Measurements from ENCODE around the gene CENPM.
A peak's percentile ranks its signal among the peaks of the same experiment; 100 is the strongest.

CENPM gene, protein sequence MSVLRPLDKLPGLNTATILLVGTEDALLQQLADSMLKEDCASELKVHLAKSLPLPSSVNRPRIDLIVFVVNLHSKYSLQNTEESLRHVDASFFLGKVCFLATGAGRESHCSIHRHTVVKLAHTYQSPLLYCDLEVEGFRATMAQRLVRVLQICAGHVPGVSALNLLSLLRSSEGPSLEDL

GRCh38 chr22:41946629-41947423 lies at the start of gene CENPM:
CENPM (minus strand) TSS chr22:41947152; CDS start chr22:41947076, 76 bp downstream.
- DNase-seq, result peak; percentile 87

DNA sequence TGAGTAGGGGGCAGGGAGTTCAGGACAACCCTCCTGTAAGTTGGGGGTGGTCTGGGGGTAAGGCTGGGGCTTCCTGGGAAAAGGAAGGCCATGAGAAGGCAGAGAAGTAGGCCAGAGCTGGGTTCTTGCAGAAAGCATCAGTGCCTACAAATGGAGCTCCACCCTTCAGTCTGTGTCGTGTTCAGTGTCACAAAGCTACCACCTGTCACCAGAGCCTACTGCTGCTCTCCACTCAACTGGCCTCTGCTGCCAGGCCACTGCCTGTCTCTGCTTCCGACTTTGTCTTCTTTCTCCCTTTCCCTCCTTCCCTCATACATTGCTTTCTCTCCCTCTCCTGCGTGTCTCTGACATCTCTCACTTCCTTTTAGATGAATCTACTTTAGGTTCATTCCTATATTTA lies 48.3 kb upstream of the CENPM start:
- DNase-seq, result no peak

DNA sequence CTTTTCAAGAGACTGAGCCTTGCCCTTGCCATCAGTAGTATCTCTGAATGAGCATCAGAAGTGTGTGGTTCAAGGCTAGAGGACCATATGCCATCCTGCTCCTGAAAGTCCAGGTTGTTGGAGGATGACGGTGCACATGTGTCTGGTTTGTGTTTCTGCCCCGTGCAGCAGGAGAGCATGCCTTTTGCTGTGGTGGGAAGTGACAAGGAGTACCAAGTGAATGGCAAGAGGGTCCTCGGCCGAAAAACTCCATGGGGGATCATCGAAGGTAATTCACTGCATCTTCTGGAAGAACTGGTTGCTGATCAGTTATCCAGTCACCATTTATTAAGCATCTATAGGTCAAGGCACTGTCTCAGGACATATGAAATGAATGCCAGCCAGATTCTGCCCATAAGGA lies 45.5 kb upstream of the CENPM start:
- DNase-seq, result no peak

DNA sequence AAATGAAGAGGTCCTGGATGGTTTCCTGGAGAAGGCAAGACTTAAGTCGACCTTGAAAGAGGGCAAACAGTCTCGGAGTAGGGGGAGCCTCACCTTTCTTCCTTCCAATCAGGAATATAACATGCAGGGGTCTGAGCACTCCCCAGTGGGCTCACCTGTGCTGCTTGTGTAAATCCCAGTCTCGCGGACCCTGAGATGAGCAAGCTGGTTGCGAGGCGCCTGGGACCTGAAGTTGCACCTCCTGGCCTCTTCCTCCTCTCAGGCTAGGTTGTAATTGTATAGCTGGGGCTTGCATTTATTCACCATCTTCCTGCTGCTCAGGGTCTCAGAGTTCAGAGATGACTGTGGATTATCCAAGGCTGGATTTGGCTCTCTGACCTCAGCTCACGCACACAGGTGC lies 44.2 kb upstream of the CENPM start:
- no peak for DNase-seq

- DNase-seq, result no peak
Measured at GRCh38 chr22:41989246-41989645, 42.3 kb upstream of the CENPM start.

DNA sequence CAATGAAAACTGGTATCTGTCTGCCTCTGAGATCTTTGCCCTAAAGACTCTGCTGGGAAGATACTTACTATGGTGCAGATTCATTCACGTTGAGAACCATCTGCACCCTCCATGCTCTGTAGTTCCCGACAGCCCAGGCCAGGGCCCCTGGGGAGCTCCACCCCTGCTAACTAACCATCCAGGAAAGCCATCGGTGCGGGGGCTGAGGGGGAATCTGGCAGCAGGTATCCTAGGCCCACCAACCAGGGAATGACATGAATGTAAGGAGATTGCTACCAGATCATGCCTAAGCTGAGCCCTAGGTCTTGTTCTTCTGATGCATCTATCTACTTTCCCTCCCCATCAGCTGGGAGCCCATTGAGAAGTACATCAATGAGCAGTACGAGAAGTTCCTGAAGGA lies 40.3 kb upstream of the CENPM start:
- no peak for DNase-seq

DNA sequence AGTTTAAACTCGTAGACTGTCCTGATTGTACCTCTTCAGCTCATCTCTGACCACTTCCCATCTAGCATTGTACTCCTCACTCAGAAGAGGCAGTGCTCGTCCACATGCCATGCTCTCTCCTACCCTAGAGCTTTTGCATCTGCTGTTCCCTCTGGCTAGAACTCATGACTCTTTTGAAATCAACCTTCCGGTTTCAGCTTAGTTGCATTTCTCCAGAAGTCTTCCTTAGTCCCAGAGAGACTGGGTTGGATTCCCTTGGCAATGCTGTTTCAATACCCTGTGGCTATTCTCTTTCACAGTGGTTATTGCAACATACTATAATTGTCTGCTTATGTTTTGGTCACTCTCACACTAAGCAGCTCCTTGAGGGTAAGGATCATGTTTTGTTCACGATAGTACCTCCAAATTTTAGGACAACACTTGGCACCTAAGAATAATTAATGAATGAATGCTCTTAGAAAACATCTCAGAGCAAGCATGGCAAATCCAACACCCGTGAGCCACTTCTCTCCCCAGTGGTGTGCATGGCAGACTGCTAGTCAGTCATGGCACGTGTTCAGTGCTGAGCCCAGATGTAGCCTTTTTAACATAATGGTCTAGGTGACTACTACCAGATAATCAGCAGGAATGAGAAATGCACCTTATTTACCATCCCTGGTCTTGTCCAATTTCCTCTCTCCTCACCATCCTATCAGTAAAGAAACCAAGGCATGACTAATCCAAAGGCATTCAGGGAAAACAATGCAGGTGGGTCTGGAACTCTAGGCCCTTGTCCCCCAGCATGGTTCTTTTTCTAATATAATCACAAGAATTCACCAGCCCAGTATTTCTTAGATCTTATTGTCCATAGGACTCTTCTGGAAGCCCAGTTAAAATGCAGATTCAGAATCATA lies 36.8 kb upstream of the CENPM start:
- DNase-seq, result no peak

DNA sequence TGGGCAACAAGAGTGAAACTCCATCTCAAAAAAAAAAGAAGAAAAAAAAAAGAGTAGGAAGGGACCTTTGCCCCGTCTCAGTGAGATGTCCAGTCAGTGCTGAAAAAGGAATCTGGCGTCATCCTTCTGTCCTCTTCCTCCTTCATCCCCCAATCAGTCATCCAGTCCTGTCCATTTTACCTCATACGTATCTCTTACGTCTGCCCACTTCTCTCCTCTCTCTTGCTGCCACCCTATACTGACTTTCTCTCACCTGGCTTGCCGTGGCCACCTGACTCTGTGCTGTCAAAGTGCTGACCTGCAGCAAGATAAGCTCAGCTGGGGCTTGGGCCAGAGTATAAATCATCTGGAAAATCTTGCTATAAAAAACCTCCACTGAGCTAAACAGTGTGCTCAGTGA lies 35.9 kb upstream of the CENPM start:
- DNase-seq, result no peak

GRCh38 chr22:41979423-41980250 lies 32.7 kb upstream of the CENPM start:
- no peak for DNase-seq

GRCh38 chr22:41978732-41979131 lies 31.8 kb upstream of the CENPM start:
- DNase-seq, result no peak

DNA sequence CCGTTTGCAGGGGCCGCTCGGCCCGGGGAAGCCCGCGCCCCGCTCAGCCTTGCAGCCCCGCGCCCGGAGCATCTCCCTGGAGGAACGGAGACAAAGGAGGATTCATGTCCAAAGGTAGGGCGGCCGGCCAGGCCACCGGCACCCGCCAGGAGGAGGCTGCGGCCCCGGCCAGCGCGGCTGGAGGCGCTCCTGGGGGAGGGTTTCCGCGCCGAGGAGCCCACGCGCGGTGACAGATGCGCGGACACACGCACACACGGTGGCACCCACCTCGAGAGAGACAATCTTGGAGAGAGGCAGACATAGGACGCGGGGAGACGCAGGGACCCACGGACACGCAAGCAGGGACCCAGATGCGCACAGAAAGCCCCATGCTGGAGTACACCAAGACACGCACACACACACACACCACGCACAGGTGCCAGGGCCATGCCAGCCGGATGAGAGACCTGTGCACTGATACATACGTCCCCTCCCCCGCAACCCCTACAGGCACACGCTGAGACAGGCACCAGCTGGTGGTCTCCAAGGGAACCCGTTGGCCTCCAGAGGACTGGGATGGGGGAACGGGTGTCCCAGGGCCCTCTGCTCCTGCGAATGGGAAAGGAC lies 30.1 kb upstream of the CENPM start:
- peak; percentile 11 for DNase-seq

DNA sequence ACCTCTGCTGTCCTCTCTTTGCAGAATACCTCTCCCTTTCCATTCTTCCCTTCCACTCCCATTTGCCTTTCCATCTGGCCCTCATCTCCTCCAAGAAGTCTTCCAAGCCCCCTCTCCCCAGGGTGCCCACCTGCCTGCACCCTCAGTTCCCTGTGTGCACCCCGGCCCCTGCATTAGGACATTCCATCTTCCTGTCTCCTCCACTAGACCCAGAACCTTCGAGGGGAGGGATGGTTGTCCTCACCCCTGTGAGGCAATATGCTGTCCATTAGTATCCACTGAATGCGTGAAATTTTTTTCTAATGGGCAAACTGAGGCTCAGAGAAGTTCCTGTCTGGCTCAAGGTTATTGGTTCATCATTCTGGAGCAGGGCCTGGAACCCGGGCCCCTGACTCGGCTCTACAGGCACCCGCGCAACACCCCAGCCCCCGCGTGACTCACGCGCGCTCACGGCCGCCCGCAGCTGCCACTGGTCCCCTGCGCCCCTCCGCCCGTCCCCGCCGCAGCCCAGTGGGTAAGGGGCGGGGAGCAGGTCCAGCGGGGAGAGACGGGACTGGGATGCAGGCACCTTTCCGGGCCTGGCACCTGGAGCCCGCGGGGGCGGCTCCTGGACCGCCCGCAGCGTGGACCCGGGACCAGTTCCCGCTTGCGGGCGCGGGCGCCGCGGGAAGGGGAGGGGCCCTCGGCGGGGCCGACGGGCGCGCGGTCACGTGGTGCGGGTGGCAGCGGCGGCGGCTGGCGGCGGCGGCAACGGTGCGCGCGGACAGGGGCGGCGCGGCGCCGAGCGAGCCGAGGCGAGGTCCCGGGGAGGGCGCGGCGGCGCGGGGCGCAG lies 29.3 kb upstream of the CENPM start:
- DNase-seq, result peak; percentile 58

DNA sequence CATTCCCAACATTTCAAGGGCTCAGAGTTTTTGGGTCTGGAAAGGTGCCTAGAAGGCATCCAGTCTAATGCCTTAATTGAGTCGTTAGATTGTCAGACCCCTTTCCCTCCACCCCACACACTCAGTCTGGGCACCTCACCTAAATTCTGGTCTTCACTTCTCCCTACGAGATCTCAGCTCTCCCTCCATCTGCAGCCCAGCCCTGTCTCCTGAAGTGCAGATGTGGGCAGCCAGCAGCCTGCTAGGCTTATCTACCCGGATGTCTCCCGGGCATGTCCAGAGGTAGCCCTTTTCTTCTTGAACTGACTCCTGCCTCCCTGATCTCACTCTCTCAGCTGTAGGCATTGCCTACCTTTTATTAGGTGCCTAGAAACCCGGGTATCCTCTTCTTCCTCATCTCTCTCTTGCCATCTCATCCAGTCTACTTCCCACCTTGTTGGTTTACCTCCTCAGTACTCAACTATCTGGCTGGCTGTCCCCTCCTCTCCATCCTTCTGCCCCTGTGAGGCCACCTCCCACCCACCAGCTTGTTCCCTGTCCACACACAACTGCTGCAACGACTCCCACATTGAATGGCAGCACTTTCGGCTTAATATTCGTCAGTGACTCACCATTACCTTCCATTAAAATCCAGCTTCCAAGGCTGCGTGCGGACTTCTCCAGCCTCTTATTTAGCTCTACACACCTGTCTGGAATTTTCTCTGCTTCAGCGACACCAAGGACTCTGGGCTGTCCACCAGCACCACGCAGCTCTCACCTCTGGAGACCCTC lies 28.5 kb upstream of the CENPM start:
- DNase-seq, result no peak

- DNase-seq, result no peak
Measured at GRCh38 chr22:41974691-41975290, 27.8 kb upstream of the CENPM start.

DNA sequence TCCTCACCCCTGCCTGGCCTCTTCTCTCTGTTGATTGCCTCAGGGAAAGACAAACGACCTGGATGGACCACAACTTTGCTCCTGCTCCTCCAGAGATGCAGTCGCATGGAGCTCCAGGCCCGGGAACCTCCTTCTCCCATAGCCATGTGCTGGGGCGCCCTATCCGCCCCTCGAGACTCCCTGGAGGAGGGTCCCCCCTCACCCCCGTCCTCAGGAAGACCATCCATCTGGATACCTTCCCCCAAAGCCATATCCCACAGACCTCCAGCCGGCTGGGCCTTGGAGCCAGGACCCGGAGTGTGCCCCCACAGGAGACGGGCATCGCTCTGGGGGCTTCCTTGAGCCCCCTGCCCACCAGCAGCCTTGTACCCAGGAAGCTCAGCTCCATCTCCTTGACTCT lies 24.5 kb upstream of the CENPM start:
- DNase-seq, result no peak

GRCh38 chr22:41970601-41971000 lies 23.6 kb upstream of the CENPM start:
- DNase-seq, result no peak

- DNase-seq, result no peak
Measured at GRCh38 chr22:41969110-41969646, 22.2 kb upstream of the CENPM start, which contains the start of gene SEPTIN3. SEPTIN3 (plus strand) TSS chr22:41969443; CDS start chr22:41971493, 2,050 bp downstream.

DNA sequence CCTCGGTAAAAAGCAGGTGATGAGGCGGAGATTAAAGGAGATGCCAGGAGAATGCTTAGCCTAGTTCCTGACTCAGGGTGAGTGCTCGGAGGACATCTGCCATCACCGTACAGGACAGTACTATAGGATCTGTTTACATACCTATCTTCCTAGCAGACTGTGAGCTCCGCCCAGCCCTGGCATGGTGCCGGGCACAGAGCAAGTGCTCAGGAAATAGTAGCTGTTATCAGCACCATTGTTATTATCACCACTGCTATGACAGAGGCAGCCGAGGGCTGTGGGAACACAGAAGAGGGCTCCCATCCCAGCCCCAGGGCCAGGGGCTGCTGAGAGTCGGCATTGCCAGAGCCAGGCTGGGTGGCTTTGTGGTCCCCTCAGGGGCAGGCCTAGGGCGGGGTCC lies 21.6 kb upstream of the CENPM start:
- DNase-seq, result no peak

- peak; percentile 62 for DNase-seq
Measured at GRCh38 chr22:41966607-41967240, 19.8 kb upstream of the CENPM start.

All from CD4-positive, alpha-beta T cell treated with Interleukin-12 subunit alpha and Interleukin-12 subunit beta, for 1 hour (primary cell).